GM19324 (cell line): ENCODE results near the gene CFC1B.
"Not testable (repeated sequence)": the region's sequence is repeated elsewhere in the genome, so short reads cannot be mapped to it uniquely, and the experiment has no call there.

Source experiments
- ATAC-seq: cut with Tn5 transposase; IDR thresholded peaks from one replicate; pipeline ENCODE4 v1.9.1; 2021; ENCODE audit warnings: mild to moderate bottlenecking, moderate library complexity; ENCODE audit not compliant: unreplicated experiment, low FRiP score

CFC1B gene

GRCh38 chr2:130520992-130521391 is at the start of gene CFC1B:
Gene CFC1B (plus strand): TSS chr2:130521222. CDS start chr2:130521485, 263 bp downstream.
- ATAC-seq = not testable (repeated sequence)

GRCh38 chr2:130491073-130491472 is 29.9 kb upstream of the CFC1B start:
- ATAC-seq = not testable (repeated sequence)

- ATAC-seq = not testable (repeated sequence)
Observed at GRCh38 chr2:130509228-130509627, 11.8 kb upstream of the CFC1B start, which contains the start of gene POTEI. Gene POTEI (minus strand): TSS chr2:130509328. CDS start chr2:130509235, 93 bp downstream.

- ATAC-seq = not testable (repeated sequence)
Observed at GRCh38 chr2:130510807-130511746, 9.9 kb upstream of the CFC1B start.

GRCh38 chr2:130511747-130512451 is 9.1 kb upstream of the CFC1B start:
- ATAC-seq = not testable (repeated sequence)

GRCh38 chr2:130518516-130519106 is 2.4 kb upstream of the CFC1B start:
- not testable (repeated sequence) for ATAC-seq

GRCh38 chr2:130522390-130522789 is 1.4 kb downstream of the CFC1B start:
- not testable (repeated sequence) for ATAC-seq

GRCh38 chr2:130527365-130527967 is 6.4 kb downstream of the CFC1B start:
- ATAC-seq = not testable (repeated sequence)

GRCh38 chr2:130529545-130529944 is 8.5 kb downstream of the CFC1B start:
- not testable (repeated sequence) for ATAC-seq

GRCh38 chr2:130530212-130530611 is 9.2 kb downstream of the CFC1B start:
- ATAC-seq = not testable (repeated sequence)

GRCh38 chr2:130531225-130531624 is 10.2 kb downstream of the CFC1B start:
- peak; percentile 56 for ATAC-seq

- not testable (repeated sequence) for ATAC-seq
Observed at GRCh38 chr2:130531672-130532071, 10.7 kb downstream of the CFC1B start.

GRCh38 chr2:130536654-130537053 is 15.6 kb downstream of the CFC1B start:
- not testable (repeated sequence) for ATAC-seq

GRCh38 chr2:130538271-130538670 is 17.2 kb downstream of the CFC1B start:
- not testable (repeated sequence) for ATAC-seq

GRCh38 chr2:130542789-130543188 is 21.8 kb downstream of the CFC1B start:
- ATAC-seq = not testable (repeated sequence)

- not testable (repeated sequence) for ATAC-seq
Observed at GRCh38 chr2:130543785-130544528, 22.9 kb downstream of the CFC1B start.

- ATAC-seq = not testable (repeated sequence)
Observed at GRCh38 chr2:130544978-130545377, 24.0 kb downstream of the CFC1B start.

GRCh38 chr2:130548418-130548817 is 27.4 kb downstream of the CFC1B start:
- ATAC-seq = not testable (repeated sequence)

GRCh38 chr2:130549475-130549874 is 28.5 kb downstream of the CFC1B start:
- ATAC-seq = not testable (repeated sequence)
